Naive thymus-derived CD4-positive, alpha-beta T cell (primary cell): ENCODE data around the gene BRDT. TPM values are rescaled to one million over a fixed set of nuclear protein-coding genes. Genes with fewer than 3 reads are reported as not detected.

Experiments
- ATAC-seq: fragments of 150-1000 bp; cut with Tn5 transposase; 2 replicates; pipeline ENCODE4 v1.10.0; 2021; ENCODE audit warnings: mild to moderate bottlenecking, moderate library complexity
- CTCF ChIA-PET: fragments of 350-600 bp; sonication (Branson Sonifier 250); formaldehyde crosslinking; loops from one replicate; lab custom pipeline; 2021; ENCODE audit warnings: antibody characterized with exemption; lab: Charles Lee
- POLR2A ChIA-PET: fragments of 350-600 bp; sonication (Branson Sonifier 250); formaldehyde crosslinking; loops from one replicate; lab custom pipeline; 2021; ENCODE audit warnings: antibody characterized with exemption, inconsistent platforms; lab: Charles Lee
- DNase-seq, 9 donors: peaks; one replicate each; pipeline versions ENCODE4 v3.0.0 to v3.0.0-alpha.2; 2020 to 2022; ENCODE audit warnings: mixed read lengths in 1 of 9
- H3K27ac ChIP-seq: one replicate; pipeline ENCODE4 v1.7.0; 2013; ENCODE audit warnings: mild to moderate bottlenecking, low read depth, low read length, moderate library complexity
- H3K27me3 ChIP-seq, 2 donors: one replicate each; pipeline ENCODE4 v1.7.0; 2013; ENCODE audit warnings: low read length in 2 of 2, mild to moderate bottlenecking in 2 of 2, moderate library complexity in 2 of 2; ENCODE audit not compliant: control insufficient read depth in 2 of 2, insufficient read depth in 2 of 2
- H3K36me3 ChIP-seq, 3 experiments: 1 replicate in 2 of 3; 2 replicates in 1 of 3; pipeline ENCODE4 v1.7.0; 2013; ENCODE audit warnings: low read length in 3 of 3, mild to moderate bottlenecking in 3 of 3, moderate library complexity in 1 of 3; ENCODE audit not compliant: insufficient read depth in 3 of 3, control insufficient read depth in 2 of 3
- H3K4me1 ChIP-seq, 2 donors: one replicate each; pipeline ENCODE4 v1.7.0; 2013; ENCODE audit warnings: low read length in 2 of 2, mild to moderate bottlenecking in 2 of 2, moderate library complexity in 1 of 2; ENCODE audit not compliant: control insufficient read depth in 2 of 2, insufficient read depth in 2 of 2
- H3K4me3 ChIP-seq: 2 replicates; pipeline ENCODE4 v1.7.0; 2013; ENCODE audit warnings: mild to moderate bottlenecking, low read length
- H3K9me3 ChIP-seq, 3 experiments: 1 replicate in 2 of 3; 2 replicates in 1 of 3; pipeline ENCODE4 v1.7.0; 2013; ENCODE audit warnings: low read length in 3 of 3; ENCODE audit not compliant: control insufficient read depth in 2 of 3
- H3K27ac Mint-ChIP-seq, 9 donors: one replicate each; pipeline ENCODE4 v1.8.0; 2020 to 2022; ENCODE audit warnings: mixed read lengths in 9 of 9, mild to moderate bottlenecking in 8 of 9, moderate library complexity in 5 of 9, inconsistent platforms in 2 of 9
- H3K27me3 Mint-ChIP-seq, 5 donors: one replicate each; pipeline ENCODE4 v1.8.0; 2021 to 2022; ENCODE audit warnings: mixed read lengths in 5 of 5, mild to moderate bottlenecking in 1 of 5
- H3K36me3 Mint-ChIP-seq, 5 donors: one replicate each; pipeline ENCODE4 v1.8.0; 2020 to 2022; ENCODE audit warnings: mixed read lengths in 5 of 5, mild to moderate bottlenecking in 3 of 5, inconsistent platforms in 1 of 5
- H3K4me1 Mint-ChIP-seq, 7 donors: one replicate each; pipeline ENCODE4 v1.8.0; 2020 to 2022; ENCODE audit warnings: mixed read lengths in 7 of 7, mild to moderate bottlenecking in 3 of 7, inconsistent platforms in 1 of 7
- H3K4me3 Mint-ChIP-seq, 10 donors: one replicate each; pipeline ENCODE4 v1.8.0; 2020 to 2022; ENCODE audit warnings: mild to moderate bottlenecking in 10 of 10, mixed read lengths in 10 of 10, moderate library complexity in 6 of 10, inconsistent platforms in 2 of 10
- H3K9me3 Mint-ChIP-seq, 11 donors: one replicate each; pipeline ENCODE4 v1.8.0; 2020 to 2022; ENCODE audit warnings: mixed read lengths in 11 of 11, mild to moderate bottlenecking in 4 of 11, inconsistent platforms in 1 of 11, moderate library complexity in 1 of 11
- intact Hi-C, 2 donors: fragments of 100-400 bp; cut with micrococcal nuclease; formaldehyde crosslinking; loops; one replicate each; pipeline ENCODE4 v1.15.1; 2023
- polyA plus RNA-seq, 2 donors: library from polyadenylated mRNA; unstranded; fragments of 300-500 nt; fragmentation: Illumina TruSeq; gene quantifications; one replicate each; pipeline ENCODE4 v1.2.3, GENCODE V29; 2021
- total RNA-seq, 6 experiments: library from RNA in 5 of 6; stranded (reverse) in 5 of 6; gene quantifications; 1 replicate in 5 of 6; 2 replicates in 1 of 6; pipeline ENCODE4 v1.2.3 and lab custom pipeline; 2021 to 2026

BRDT gene
- total and polyA plus RNA-seq, 7 experiments from 2014 or later, result not detected

GRCh38 chr1:91937613-91938012 lies 11.6 kb upstream of the BRDT start:
- POLR2A ChIA-PET, result no interaction called here
- no peaks in the 10 kb centered on the region for H3K27me3 Mint-ChIP-seq
- no peak for DNase-seq
- H3K4me1 ChIP-seq, result no peaks in the 10 kb centered on the region
- no peak overlapping the region for H3K4me3 Mint-ChIP-seq
- no peak overlapping the region for H3K27ac ChIP-seq
- intact Hi-C loops, result no loop called here
- no peaks in the 10 kb centered on the region for H3K36me3 ChIP-seq
- no peak for ATAC-seq
- no peak overlapping the region for H3K27ac Mint-ChIP-seq
- peaks cover 0 to 9% (median 3%) of the 10 kb centered on the region in 11 donors for H3K9me3 Mint-ChIP-seq
- no peak overlapping the region for H3K4me3 ChIP-seq
- peaks cover 0 to 3% (median 0%) of the 10 kb centered on the region in 3 experiments for H3K9me3 ChIP-seq
- CTCF ChIA-PET, result no interaction called here
- no peaks in the 10 kb centered on the region for H3K27me3 ChIP-seq
- peaks cover 0 to 6% (median 0%) of the 10 kb centered on the region in 5 donors for H3K36me3 Mint-ChIP-seq
- H3K4me1 Mint-ChIP-seq, result no peaks in the 10 kb centered on the region

- Mint-ChIP-seq H3K27ac (no peak overlapping the region), H3K27me3 (no peaks in the 10 kb centered on the region), H3K4me3 (no peak overlapping the region), H3K4me1 (no peaks in the 10 kb centered on the region), H3K36me3 (peaks cover 0 to 6% (median 0%) of the 10 kb centered on the region in 5 donors), H3K9me3 (peaks cover 0 to 9% (median 3%) of the 10 kb centered on the region in 11 donors)
- Histone ChIP-seq H3K36me3 (no peaks in the 10 kb centered on the region), H3K4me1 (no peaks in the 10 kb centered on the region), H3K27ac (no peak overlapping the region), H3K27me3 (no peaks in the 10 kb centered on the region), H3K9me3 (peaks cover 0 to 3% (median 0%) of the 10 kb centered on the region in 3 experiments), H3K4me3 (no peak overlapping the region)
- ATAC-seq (no peak), DNase-seq (no peak)
- ChIA-PET CTCF (interaction anchor here (0.8 kb wide), 1 partner anchor 9 kb away, joined by 4 read pairs; no protein-coding TSS in a partner anchor), POLR2A (no interaction called here)
- intact Hi-C loops, result no loop called here
These were observed 8.7 kb upstream of the BRDT start for GRCh38 chr1:91940496-91940895.

- H3K4me1 Mint-ChIP-seq, result peaks cover 6 to 17% (median 15%) of the 10 kb centered on the region in 7 donors
- Histone ChIP-seq H3K27ac (no peak overlapping the region), H3K36me3 (no peaks in the 10 kb centered on the region), H3K27me3 (no peaks in the 10 kb centered on the region), H3K9me3 (peaks cover 0 to 3% (median 0%) of the 10 kb centered on the region in 3 experiments), H3K4me3 (no peak overlapping the region), H3K4me1 (peaks cover 5 to 16% of the 10 kb centered on the region in 2 donors)
- H3K27me3 Mint-ChIP-seq, result no peaks in the 10 kb centered on the region
- intact Hi-C loops, result no loop called here
- DNase-seq (no peak), ATAC-seq (no peak)
- H3K9me3 Mint-ChIP-seq, result peaks cover 0 to 14% (median 9%) of the 10 kb centered on the region in 11 donors
- no peak overlapping the region for H3K4me3 Mint-ChIP-seq
- ChIA-PET POLR2A (no interaction called here), CTCF (interaction anchor here (0.7 kb wide), 1 partner anchor 10 kb away, joined by 3 read pairs; no protein-coding TSS in a partner anchor)
- no peak overlapping the region for H3K27ac Mint-ChIP-seq
- peaks cover 0 to 10% (median 4%) of the 10 kb centered on the region in 5 donors for H3K36me3 Mint-ChIP-seq
These were observed 5.1 kb upstream of the BRDT start for GRCh38 chr1:91944087-91944486.

- POLR2A ChIA-PET, result interaction anchor here (0.7 kb wide), 1 partner anchor 427 kb away, joined by 4 read pairs; no protein-coding TSS in a partner anchor
These were observed 1.1 kb upstream of the BRDT start for GRCh38 chr1:91948097-91948496.

GRCh38 chr1:91948501-91949355 lies 473 bp upstream of the BRDT start:
- ATAC-seq (peak; percentile 84), DNase-seq (peak in 7 of 9 donors; percentile 39 to 67 (median 53))
- Histone ChIP-seq H3K27me3 (no peaks in the 10 kb centered on the region), H3K9me3 (no peaks in the 10 kb centered on the region), H3K4me3 (peak overlapping the region; percentile 28), H3K27ac (no peak overlapping the region), H3K36me3 (no peaks in the 10 kb centered on the region), H3K4me1 (peaks cover 6 to 22% of the 10 kb centered on the region in 2 donors)
- H3K4me1 Mint-ChIP-seq, result peaks cover 6 to 18% (median 15%) of the 10 kb centered on the region in 7 donors
- ChIA-PET CTCF (interaction anchor here (0.6 kb wide), 1 partner anchor 123 kb away, joined by 6 read pairs; no protein-coding TSS in a partner anchor), POLR2A (interaction anchor here (0.7 kb wide), 1 partner anchor 427 kb away, joined by 4 read pairs; no protein-coding TSS in a partner anchor)
- H3K9me3 Mint-ChIP-seq, result peaks cover 0 to 12% (median 3%) of the 10 kb centered on the region in 11 donors
- intact Hi-C loops, result no loop called here
- peaks cover 0 to 16% (median 0%) of the 10 kb centered on the region in 5 donors for H3K36me3 Mint-ChIP-seq
- H3K27me3 Mint-ChIP-seq, result no peaks in the 10 kb centered on the region
- H3K4me3 Mint-ChIP-seq, result peak overlapping the region; percentile 11 to 72 (median 55)
- H3K27ac Mint-ChIP-seq, result peak overlapping the region; percentile 14 to 91 (median 80)

More at GRCh38 chr1:91948097-91948496, 1.1 kb upstream of the BRDT start:
- H3K4me3 ChIP-seq, result no peak overlapping the region
- H3K4me1 ChIP-seq, result peaks cover 6 to 22% of the 10 kb centered on the region in 2 donors
- no peaks in the 10 kb centered on the region for H3K27me3 ChIP-seq
- Mint-ChIP-seq H3K4me3 (peak overlapping the region; percentile 11 to 72 (median 55)), H3K27me3 (no peaks in the 10 kb centered on the region), H3K36me3 (peaks cover 0 to 16% (median 0%) of the 10 kb centered on the region in 5 donors), H3K9me3 (peaks cover 0 to 12% (median 3%) of the 10 kb centered on the region in 11 donors), H3K4me1 (peaks cover 6 to 18% (median 15%) of the 10 kb centered on the region in 7 donors), H3K27ac (peak overlapping the region; percentile 14 to 91 (median 80))
- H3K27ac ChIP-seq, result no peak overlapping the region
- no peaks in the 10 kb centered on the region for H3K9me3 ChIP-seq
- no peaks in the 10 kb centered on the region for H3K36me3 ChIP-seq
- intact Hi-C loops, result no loop called here
- DNase-seq (no peak), ATAC-seq (peak; percentile 30)
- CTCF ChIA-PET, result no interaction called here

GRCh38 chr1:91952187-91952586 lies 3.0 kb downstream of the BRDT start:
- ChIA-PET POLR2A (no interaction called here), CTCF (no interaction called here)
- H3K27ac ChIP-seq, result no peak overlapping the region
- no peaks in the 10 kb centered on the region for H3K27me3 Mint-ChIP-seq
- no peaks in the 10 kb centered on the region for H3K36me3 ChIP-seq
- H3K4me3 Mint-ChIP-seq, result no peak overlapping the region
- intact Hi-C loops, result no loop called here
- H3K4me1 Mint-ChIP-seq, result peaks cover 6 to 17% (median 14%) of the 10 kb centered on the region in 7 donors
- ATAC-seq (no peak), DNase-seq (no peak)
- H3K9me3 Mint-ChIP-seq, result peaks cover 0 to 11% (median 2%) of the 10 kb centered on the region in 11 donors
- H3K27me3 ChIP-seq, result no peaks in the 10 kb centered on the region
- no peak overlapping the region for H3K27ac Mint-ChIP-seq
- peaks cover 6 to 18% of the 10 kb centered on the region in 2 donors for H3K4me1 ChIP-seq
- H3K9me3 ChIP-seq, result no peaks in the 10 kb centered on the region
- H3K4me3 ChIP-seq, result no peak overlapping the region
- H3K36me3 Mint-ChIP-seq, result peaks cover 0 to 14% (median 0%) of the 10 kb centered on the region in 5 donors
